Measurements from ENCODE around the gene ZNF474. TPM values are rescaled to one million over a fixed set of nuclear protein-coding genes. Genes with fewer than 3 reads are reported as not detected.

Gene ZNF474
- total and polyA plus RNA-seq, 9 donors = 0.12 to 5.7 (median 0.31) TPM; not detected in 1

- Histone ChIP-seq H3K27me3 (no peaks in the 10 kb centered on the region), H3K9me3 (no peaks in the 10 kb centered on the region), H3K4me1 (ENCODE audit: insufficient read depth) (no peaks in the 10 kb centered on the region), H3K36me3 (no peaks in the 10 kb centered on the region), H3K27ac (no peak overlapping the region), H3K4me3 (no peak overlapping the region)
- WGBS, 3 donors = 76 to 83% (median 77%) methylated on average over 3 of the region's 3 CpGs
- TF ChIP-seq CTCF (IDR thresholded peaks at IDR 0.05) (no peak), EP300 (IDR thresholded peaks at IDR 0.05) (no peak), POLR2A (IDR thresholded peaks at IDR 0.05) (no peak)
- intact Hi-C loops (cut with DNase I) = loop anchor here in 1 of 4 donors (10.0 kb wide), 1 partner anchor 320 kb away; no protein-coding TSS in a partner anchor
- DNase-seq = no peak
Measured at GRCh38 chr5:122095158-122095557, 34.2 kb upstream of the ZNF474 start.

GRCh38 chr5:122097391-122097790 lies 32.0 kb upstream of the ZNF474 start:
- Histone ChIP-seq H3K4me1 (ENCODE audit: insufficient read depth) (no peaks in the 10 kb centered on the region), H3K36me3 (no peaks in the 10 kb centered on the region), H3K9me3 (no peaks in the 10 kb centered on the region), H3K4me3 (no peak overlapping the region), H3K27me3 (no peaks in the 10 kb centered on the region), H3K27ac (no peak overlapping the region)
- intact Hi-C loops (cut with DNase I) = loop anchor here in 1 of 4 donors (10.0 kb wide), 1 partner anchor 317 kb away; no protein-coding TSS in a partner anchor
- TF ChIP-seq EP300 (IDR thresholded peaks at IDR 0.05) (no peak), CTCF (IDR thresholded peaks at IDR 0.05) (no peak), POLR2A (IDR thresholded peaks at IDR 0.05) (no peak)
- DNase-seq = no peak
- 83 to 97% (median 87%) methylated on average over 1 of the region's 1 CpG for WGBS, 3 donors

GRCh38 chr5:122099060-122099790 lies 30.1 kb upstream of the ZNF474 start:
- WGBS, 3 donors = 76 to 86% (median 83%) methylated on average over 6 of the region's 6 CpGs
- no peaks in the 10 kb centered on the region for H3K36me3 ChIP-seq
- H3K27me3 ChIP-seq = no peaks in the 10 kb centered on the region
- TF ChIP-seq EP300 (IDR thresholded peaks at IDR 0.05) (no peak), CTCF (IDR thresholded peaks at IDR 0.05) (no peak), POLR2A (IDR thresholded peaks at IDR 0.05) (no peak)
- DNase-seq = no peak
- no peak overlapping the region for H3K27ac ChIP-seq
- H3K4me3 ChIP-seq = no peak overlapping the region
- intact Hi-C loops (cut with DNase I) = loop anchor here in 1 of 4 donors (10.0 kb wide), 1 partner anchor 316 kb away; no protein-coding TSS in a partner anchor
- H3K9me3 ChIP-seq = no peaks in the 10 kb centered on the region
- no peaks in the 10 kb centered on the region for H3K4me1 ChIP-seq (ENCODE audit: insufficient read depth)

GRCh38 chr5:122101636-122102285 lies 27.6 kb upstream of the ZNF474 start:
- H3K4me3 ChIP-seq = no peak overlapping the region
- no peak overlapping the region for H3K27ac ChIP-seq
- TF ChIP-seq EP300 (IDR thresholded peaks at IDR 0.05) (no peak), CTCF (IDR thresholded peaks at IDR 0.05) (peak; percentile 32 to 50 (median 38)), POLR2A (IDR thresholded peaks at IDR 0.05) (no peak)
- no peaks in the 10 kb centered on the region for H3K36me3 ChIP-seq
- no peaks in the 10 kb centered on the region for H3K27me3 ChIP-seq
- DNase-seq = no peak
- intact Hi-C loops (cut with DNase I) = no loop called here
- H3K9me3 ChIP-seq = no peaks in the 10 kb centered on the region
- 14 to 24% (median 18%) methylated on average over 4 of the region's 4 CpGs for WGBS, 3 donors
- H3K4me1 ChIP-seq (ENCODE audit: insufficient read depth) = no peaks in the 10 kb centered on the region

Data from ovary (tissue), 9 donors.